ENCODE measurements around the gene KRCC1.
"Not testable (repeated sequence)": the region's sequence is repeated elsewhere in the genome, so short reads cannot be mapped to it uniquely, and the experiment has no call there.

DNA sequence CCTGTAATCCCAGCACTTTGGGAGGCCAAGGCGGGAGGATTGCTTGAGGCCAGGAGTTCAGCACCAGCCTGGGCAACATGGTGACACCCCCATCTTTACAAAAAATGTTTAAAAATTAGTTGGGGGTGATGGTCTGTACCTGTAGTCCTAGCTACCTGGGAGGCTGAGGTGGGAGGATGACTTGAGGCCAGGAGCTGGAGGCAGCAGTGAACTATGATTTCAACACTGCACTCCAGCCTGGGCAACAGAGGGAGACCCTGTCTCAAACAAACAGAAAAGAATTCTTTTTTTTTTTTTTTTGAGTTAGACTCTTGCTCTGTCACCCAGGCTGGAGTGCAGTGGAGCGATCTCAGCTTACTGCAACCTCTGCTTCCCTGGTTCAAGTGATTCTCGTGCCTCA lies 55.1 kb downstream of the KRCC1 start:
- TF ChIP-seq, protein P1, sequence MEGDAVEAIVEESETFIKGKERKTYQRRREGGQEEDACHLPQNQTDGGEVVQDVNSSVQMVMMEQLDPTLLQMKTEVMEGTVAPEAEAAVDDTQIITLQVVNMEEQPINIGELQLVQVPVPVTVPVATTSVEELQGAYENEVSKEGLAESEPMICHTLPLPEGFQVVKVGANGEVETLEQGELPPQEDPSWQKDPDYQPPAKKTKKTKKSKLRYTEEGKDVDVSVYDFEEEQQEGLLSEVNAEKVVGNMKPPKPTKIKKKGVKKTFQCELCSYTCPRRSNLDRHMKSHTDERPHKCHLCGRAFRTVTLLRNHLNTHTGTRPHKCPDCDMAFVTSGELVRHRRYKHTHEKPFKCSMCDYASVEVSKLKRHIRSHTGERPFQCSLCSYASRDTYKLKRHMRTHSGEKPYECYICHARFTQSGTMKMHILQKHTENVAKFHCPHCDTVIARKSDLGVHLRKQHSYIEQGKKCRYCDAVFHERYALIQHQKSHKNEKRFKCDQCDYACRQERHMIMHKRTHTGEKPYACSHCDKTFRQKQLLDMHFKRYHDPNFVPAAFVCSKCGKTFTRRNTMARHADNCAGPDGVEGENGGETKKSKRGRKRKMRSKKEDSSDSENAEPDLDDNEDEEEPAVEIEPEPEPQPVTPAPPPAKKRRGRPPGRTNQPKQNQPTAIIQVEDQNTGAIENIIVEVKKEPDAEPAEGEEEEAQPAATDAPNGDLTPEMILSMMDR (IDR thresholded peaks at IDR 0.05; ENCODE audit: insufficient read depth, low read length, poor library complexity, severe bottlenecking): not testable (repeated sequence)
- not testable (repeated sequence) for TF ChIP-seq EZH2phosphoT487 (conservative IDR thresholded peaks at IDR 0.05; ENCODE audit: low read length)

Measured in SU-DHL-6 (cell line).